HFF-Myc (cell line): ENCODE results near the gene GABBR2.

ENCODE experiments used
- DNase-seq: peaks from one replicate; pipeline ENCODE4 v3.0.0-alpha.2; 2011; ENCODE audit warnings: low read depth; ENCODE audit errors: extremely low read depth
- H3K4me3 ChIP-seq: replicated peaks from 2 replicates; pipeline ENCODE4 v1.5.1; 2011; ENCODE audit warnings: low read depth, mild to moderate bottlenecking, control low read depth, low read length
- CTCF ChIP-seq: IDR thresholded peaks from 2 replicates; pipeline ENCODE4 v1.5.1; 2012; ENCODE audit warnings: mild to moderate bottlenecking, low read depth, low read length, control low read depth; ENCODE audit errors: missing control alignments

The GABBR2 gene

GRCh38 chr9:98375138-98375726 is 333.5 kb downstream of the GABBR2 start:
- no peak for DNase-seq
- TF ChIP-seq CTCF, result no peak
- H3K4me3 ChIP-seq, result no peak overlapping the region

- no peak overlapping the region for H3K4me3 ChIP-seq
- TF ChIP-seq CTCF, result no peak
- peak; percentile 7 for DNase-seq
Measured at GRCh38 chr9:98374385-98375051, 334.2 kb downstream of the GABBR2 start.

- H3K4me3 ChIP-seq, result no peak overlapping the region
- no peak for TF ChIP-seq CTCF
- no peak for DNase-seq
Measured at GRCh38 chr9:98373609-98374008, 335.1 kb downstream of the GABBR2 start.

- no peak overlapping the region for H3K4me3 ChIP-seq
- no peak for DNase-seq
Measured at GRCh38 chr9:98372077-98372836, 336.5 kb downstream of the GABBR2 start.

GRCh38 chr9:98370976-98371315 is 337.8 kb downstream of the GABBR2 start:
- no peak for TF ChIP-seq CTCF
- no peak for DNase-seq
- no peak overlapping the region for H3K4me3 ChIP-seq

More at GRCh38 chr9:98372077-98372836, 336.5 kb downstream of the GABBR2 start:
- no peak for TF ChIP-seq CTCF

- H3K4me3 ChIP-seq, result no peak overlapping the region
- TF ChIP-seq CTCF, result no peak
Measured at GRCh38 chr9:98370300-98370975, 338.3 kb downstream of the GABBR2 start.

More at GRCh38 chr9:98370300-98370975, 338.3 kb downstream of the GABBR2 start:
- no peak for DNase-seq
